A673 (cell line): ENCODE results near the gene ECM2. TPM values are rescaled to one million over a fixed set of nuclear protein-coding genes. Genes with fewer than 3 reads are reported as not detected.

ENCODE experiments used
- BruUV-seq: library from RNA; stranded (reverse); fragments of 400-500 nt; replicated peaks from 2 replicates; lab custom pipeline; 2021; lab: Mats Ljungman, UMichigan
- CTCF ChIA-PET: fragments of 300-600 bp; sonication (Branson Sonifier 250); formaldehyde crosslinking; loops from one replicate; lab custom pipeline; 2022; ENCODE audit warnings: antibody characterized with exemption; lab: Charles Lee
- POLR2A ChIA-PET: fragments of 300-600 bp; sonication (Branson Sonifier 250); formaldehyde crosslinking; loops from one replicate; lab custom pipeline; 2022; ENCODE audit warnings: antibody characterized with exemption; ENCODE audit not compliant: low non-redundant PET; lab: Charles Lee
- DNase-seq: peaks from one replicate; pipeline ENCODE4 v3.0.0-alpha.2; 2015; ENCODE audit warnings: low spot score
- H3K27ac ChIP-seq: fragments of 200-600 bp; sonication (generic); 2 replicates; pipeline ENCODE4 v1.5.1; 2016; ENCODE audit warnings: mixed run types, low read depth, mild to moderate bottlenecking, mixed read lengths, antibody characterized with exemption, low read length; ENCODE audit not compliant: poor library complexity, severe bottlenecking
- H3K27me3 ChIP-seq: fragments of 200-600 bp; sonication (generic); replicated peaks from 2 replicates; pipeline ENCODE4 v1.6.1; 2017; ENCODE audit warnings: mixed run types, low read depth, mild to moderate bottlenecking, mixed read lengths, antibody characterized with exemption, low read length; ENCODE audit not compliant: insufficient read depth, poor library complexity
- H3K36me3 ChIP-seq: fragments of 200-600 bp; sonication (generic); 2 replicates; pipeline ENCODE4 v1.6.1; 2016; ENCODE audit warnings: mixed run types, mild to moderate bottlenecking, mixed read lengths, antibody characterized with exemption, low read length; ENCODE audit not compliant: insufficient read depth, poor library complexity, severe bottlenecking
- H3K4me1 ChIP-seq: fragments of 200-600 bp; sonication (generic); 2 replicates; pipeline ENCODE4 v1.6.1; 2017; ENCODE audit warnings: mixed run types, mild to moderate bottlenecking, mixed read lengths, antibody characterized with exemption, low read length; ENCODE audit not compliant: insufficient read depth, poor library complexity, severe bottlenecking
- H3K4me3 ChIP-seq: fragments of 200-600 bp; sonication (generic); 2 replicates; pipeline ENCODE4 v1.5.1; 2016; ENCODE audit warnings: low read depth, mixed run types, mild to moderate bottlenecking, mixed read lengths, low read length; ENCODE audit not compliant: poor library complexity, severe bottlenecking
- H3K9me3 ChIP-seq: fragments of 200-600 bp; sonication (generic); 2 replicates; pipeline ENCODE4 v1.6.1; 2016; ENCODE audit warnings: mixed run types, low read depth, mild to moderate bottlenecking, mixed read lengths, antibody characterized with exemption, low read length; ENCODE audit not compliant: poor library complexity, severe bottlenecking
- EZH2 ChIP-seq: fragments of 200-600 bp; sonication (generic); IDR thresholded peaks from 2 replicates; pipeline ENCODE4 v1.6.1; 2017; ENCODE audit warnings: borderline replicate concordance, low read depth, mild to moderate bottlenecking, mixed read lengths, antibody characterized with exemption, low read length; ENCODE audit not compliant: poor library complexity, severe bottlenecking
- intact Hi-C: fragments of 100-400 bp; cut with micrococcal nuclease; formaldehyde crosslinking; loops from one replicate; pipeline ENCODE4 v1.10.0; 2022; ENCODE audit not compliant: unreplicated experiment
- total RNA-seq: library from RNA; stranded (reverse); gene quantifications from 2 replicates; pipeline ENCODE4 v1.2.3, GENCODE V29; 2021
- TF ChIP-seq, protein P1 (sequence below): fragments of 300-800, 200-600 bp; sonication (generic); conservative IDR thresholded peaks from 2 replicates; pipeline ENCODE4 v1.5.1; 2017; ENCODE audit warnings: low read depth, mild to moderate bottlenecking, antibody characterized with exemption, low read length, moderate library complexity, mixed read lengths

Gene ECM2
- total RNA-seq, 1 experiment from 2014 or later = 0.24 TPM

DNA sequence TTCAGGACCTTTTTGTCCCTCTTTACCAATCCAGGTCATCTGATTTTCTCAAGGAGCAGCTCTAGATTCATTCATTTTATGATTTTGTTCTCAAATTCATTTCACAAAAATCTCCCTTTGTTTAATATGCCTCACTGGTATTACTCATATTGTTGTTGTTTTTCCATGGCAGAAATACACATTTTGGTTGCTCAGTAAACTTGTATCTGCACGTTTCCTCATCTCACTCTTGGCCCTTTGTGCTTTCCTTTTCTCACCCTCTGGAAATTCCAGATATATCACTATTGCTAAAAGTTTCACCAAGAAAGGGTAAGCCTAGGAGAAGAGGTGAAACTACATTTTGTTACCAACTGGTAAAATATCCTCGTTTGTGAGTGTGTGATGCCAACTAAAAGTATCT lies 68.3 kb downstream of the ECM2 start:
- TF ChIP-seq EZH2 = no peak
- TF ChIP-seq, protein P1, sequence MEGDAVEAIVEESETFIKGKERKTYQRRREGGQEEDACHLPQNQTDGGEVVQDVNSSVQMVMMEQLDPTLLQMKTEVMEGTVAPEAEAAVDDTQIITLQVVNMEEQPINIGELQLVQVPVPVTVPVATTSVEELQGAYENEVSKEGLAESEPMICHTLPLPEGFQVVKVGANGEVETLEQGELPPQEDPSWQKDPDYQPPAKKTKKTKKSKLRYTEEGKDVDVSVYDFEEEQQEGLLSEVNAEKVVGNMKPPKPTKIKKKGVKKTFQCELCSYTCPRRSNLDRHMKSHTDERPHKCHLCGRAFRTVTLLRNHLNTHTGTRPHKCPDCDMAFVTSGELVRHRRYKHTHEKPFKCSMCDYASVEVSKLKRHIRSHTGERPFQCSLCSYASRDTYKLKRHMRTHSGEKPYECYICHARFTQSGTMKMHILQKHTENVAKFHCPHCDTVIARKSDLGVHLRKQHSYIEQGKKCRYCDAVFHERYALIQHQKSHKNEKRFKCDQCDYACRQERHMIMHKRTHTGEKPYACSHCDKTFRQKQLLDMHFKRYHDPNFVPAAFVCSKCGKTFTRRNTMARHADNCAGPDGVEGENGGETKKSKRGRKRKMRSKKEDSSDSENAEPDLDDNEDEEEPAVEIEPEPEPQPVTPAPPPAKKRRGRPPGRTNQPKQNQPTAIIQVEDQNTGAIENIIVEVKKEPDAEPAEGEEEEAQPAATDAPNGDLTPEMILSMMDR = no peak
- H3K4me1 ChIP-seq = no peaks in the 10 kb centered on the region
- H3K27me3 ChIP-seq = no peaks in the 10 kb centered on the region
- ChIA-PET POLR2A (no interaction called here), CTCF (no interaction called here)
- DNase-seq = no peak
- H3K9me3 ChIP-seq = no peaks in the 10 kb centered on the region
- intact Hi-C loops = no loop called here
- no peak overlapping the region for H3K4me3 ChIP-seq
- no peak overlapping the region for H3K27ac ChIP-seq
- BruUV-seq = no TSS peak
- no peaks in the 10 kb centered on the region for H3K36me3 ChIP-seq

- no peaks in the 10 kb centered on the region for H3K9me3 ChIP-seq
- intact Hi-C loops = no loop called here
- H3K4me3 ChIP-seq = no peak overlapping the region
- no peaks in the 10 kb centered on the region for H3K36me3 ChIP-seq
- ChIA-PET CTCF (no interaction called here), POLR2A (no interaction called here)
- TF ChIP-seq, protein P1 = no peak
- TF ChIP-seq EZH2 = no peak
- H3K27me3 ChIP-seq = no peaks in the 10 kb centered on the region
- no peaks in the 10 kb centered on the region for H3K4me1 ChIP-seq
- no peak overlapping the region for H3K27ac ChIP-seq
- DNase-seq = no peak
- no TSS peak for BruUV-seq
Observed at GRCh38 chr9:92467041-92467440, 68.7 kb downstream of the ECM2 start.

GRCh38 chr9:92463984-92464383 lies 71.8 kb downstream of the ECM2 start:
- no peak overlapping the region for H3K4me3 ChIP-seq
- intact Hi-C loops = no loop called here
- CTCF ChIA-PET = no interaction called here

More at GRCh38 chr9:92463984-92464383, 71.8 kb downstream of the ECM2 start:
- no TSS peak for BruUV-seq
- POLR2A ChIA-PET = no interaction called here
- Histone ChIP-seq H3K9me3 (no peaks in the 10 kb centered on the region), H3K27me3 (no peaks in the 10 kb centered on the region), H3K36me3 (no peaks in the 10 kb centered on the region), H3K27ac (no peak overlapping the region), H3K4me1 (no peaks in the 10 kb centered on the region)
- no peak for TF ChIP-seq EZH2
- TF ChIP-seq, protein P1 = no peak
- no peak for DNase-seq
